Panc1 (cell line): ENCODE results near the gene DSG3.
"Not testable (repeated sequence)": the region's sequence is repeated elsewhere in the genome, so short reads cannot be mapped to it uniquely, and the experiment has no call there.

Experiments used
- CTCF ChIP-seq: fragments of 450-650 bp; IDR thresholded peaks from 2 replicates; pipeline ENCODE4 v1.5.1; 2017; ENCODE audit warnings: mild to moderate bottlenecking
- POLR2AphosphoS5 ChIP-seq: IDR thresholded peaks from 2 replicates; pipeline ENCODE4 v1.6.1; 2012; ENCODE audit warnings: mild to moderate bottlenecking, low read depth, low read length, moderate library complexity
- SIN3A ChIP-seq: IDR thresholded peaks from 2 replicates; pipeline ENCODE4 v1.6.1; 2012; ENCODE audit warnings: low read depth, mild to moderate bottlenecking, low read length, moderate library complexity, borderline replicate concordance; ENCODE audit not compliant: insufficient read depth
- TCF7L2 ChIP-seq: IDR thresholded peaks from 2 replicates; pipeline ENCODE4 v1.6.1; 2011; ENCODE audit warnings: mild to moderate bottlenecking, low read depth, low read length, inconsistent platforms
- TF ChIP-seq, protein P1 (sequence below), 2 experiments: IDR thresholded peaks; 2 replicates each; pipeline ENCODE4 v1.6.1; 2011 to 2012; ENCODE audit warnings: low read depth in 2 of 2, control low read depth in 1 of 2, low read length in 1 of 2, mild to moderate bottlenecking in 1 of 2, moderate library complexity in 1 of 2; ENCODE audit not compliant: insufficient read depth in 1 of 2

DNA sequence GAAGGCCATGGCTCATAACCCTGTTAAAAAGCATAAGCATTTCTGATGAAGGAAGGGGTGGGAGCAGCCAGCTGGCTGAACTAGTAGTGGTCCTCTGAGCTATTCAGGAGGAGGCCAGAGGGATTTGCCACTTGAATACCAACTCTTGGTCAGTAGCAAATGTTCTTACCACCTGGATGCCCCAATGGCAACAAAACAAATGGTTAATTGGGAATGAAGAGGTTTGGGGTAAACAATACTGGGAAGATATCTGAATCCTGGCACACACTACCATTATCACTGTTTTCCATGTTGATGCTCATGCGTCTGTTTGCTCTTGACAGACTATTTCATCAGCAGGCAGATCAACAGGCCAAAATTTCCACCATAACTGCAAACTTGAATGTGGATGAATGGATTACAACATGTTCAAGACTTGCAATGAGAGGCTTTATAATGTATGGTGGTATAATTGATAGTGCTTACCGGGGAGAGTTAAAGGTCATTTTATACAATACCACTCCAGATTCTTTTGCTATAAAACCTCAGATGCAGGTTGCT lies 47.2 kb downstream of the DSG3 start:
- TF ChIP-seq CTCF, POLR2AphosphoS5, TCF7L2, SIN3A: not testable (repeated sequence)
- TF ChIP-seq, protein P1, sequence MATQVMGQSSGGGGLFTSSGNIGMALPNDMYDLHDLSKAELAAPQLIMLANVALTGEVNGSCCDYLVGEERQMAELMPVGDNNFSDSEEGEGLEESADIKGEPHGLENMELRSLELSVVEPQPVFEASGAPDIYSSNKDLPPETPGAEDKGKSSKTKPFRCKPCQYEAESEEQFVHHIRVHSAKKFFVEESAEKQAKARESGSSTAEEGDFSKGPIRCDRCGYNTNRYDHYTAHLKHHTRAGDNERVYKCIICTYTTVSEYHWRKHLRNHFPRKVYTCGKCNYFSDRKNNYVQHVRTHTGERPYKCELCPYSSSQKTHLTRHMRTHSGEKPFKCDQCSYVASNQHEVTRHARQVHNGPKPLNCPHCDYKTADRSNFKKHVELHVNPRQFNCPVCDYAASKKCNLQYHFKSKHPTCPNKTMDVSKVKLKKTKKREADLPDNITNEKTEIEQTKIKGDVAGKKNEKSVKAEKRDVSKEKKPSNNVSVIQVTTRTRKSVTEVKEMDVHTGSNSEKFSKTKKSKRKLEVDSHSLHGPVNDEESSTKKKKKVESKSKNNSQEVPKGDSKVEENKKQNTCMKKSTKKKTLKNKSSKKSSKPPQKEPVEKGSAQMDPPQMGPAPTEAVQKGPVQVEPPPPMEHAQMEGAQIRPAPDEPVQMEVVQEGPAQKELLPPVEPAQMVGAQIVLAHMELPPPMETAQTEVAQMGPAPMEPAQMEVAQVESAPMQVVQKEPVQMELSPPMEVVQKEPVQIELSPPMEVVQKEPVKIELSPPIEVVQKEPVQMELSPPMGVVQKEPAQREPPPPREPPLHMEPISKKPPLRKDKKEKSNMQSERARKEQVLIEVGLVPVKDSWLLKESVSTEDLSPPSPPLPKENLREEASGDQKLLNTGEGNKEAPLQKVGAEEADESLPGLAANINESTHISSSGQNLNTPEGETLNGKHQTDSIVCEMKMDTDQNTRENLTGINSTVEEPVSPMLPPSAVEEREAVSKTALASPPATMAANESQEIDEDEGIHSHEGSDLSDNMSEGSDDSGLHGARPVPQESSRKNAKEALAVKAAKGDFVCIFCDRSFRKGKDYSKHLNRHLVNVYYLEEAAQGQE (IDR thresholded peaks at IDR 0.05; ENCODE audit: insufficient read depth in 1 of 2, low read depth in 2 of 2, low read length in 1 of 2), result not testable (repeated sequence)
